Measurements from ENCODE around the gene MTAP.

- no peak for TF ChIP-seq SP1 (CRISPR knock-in tag; conservative IDR thresholded peaks at IDR 0.05)
- TF ChIP-seq, protein P1, sequence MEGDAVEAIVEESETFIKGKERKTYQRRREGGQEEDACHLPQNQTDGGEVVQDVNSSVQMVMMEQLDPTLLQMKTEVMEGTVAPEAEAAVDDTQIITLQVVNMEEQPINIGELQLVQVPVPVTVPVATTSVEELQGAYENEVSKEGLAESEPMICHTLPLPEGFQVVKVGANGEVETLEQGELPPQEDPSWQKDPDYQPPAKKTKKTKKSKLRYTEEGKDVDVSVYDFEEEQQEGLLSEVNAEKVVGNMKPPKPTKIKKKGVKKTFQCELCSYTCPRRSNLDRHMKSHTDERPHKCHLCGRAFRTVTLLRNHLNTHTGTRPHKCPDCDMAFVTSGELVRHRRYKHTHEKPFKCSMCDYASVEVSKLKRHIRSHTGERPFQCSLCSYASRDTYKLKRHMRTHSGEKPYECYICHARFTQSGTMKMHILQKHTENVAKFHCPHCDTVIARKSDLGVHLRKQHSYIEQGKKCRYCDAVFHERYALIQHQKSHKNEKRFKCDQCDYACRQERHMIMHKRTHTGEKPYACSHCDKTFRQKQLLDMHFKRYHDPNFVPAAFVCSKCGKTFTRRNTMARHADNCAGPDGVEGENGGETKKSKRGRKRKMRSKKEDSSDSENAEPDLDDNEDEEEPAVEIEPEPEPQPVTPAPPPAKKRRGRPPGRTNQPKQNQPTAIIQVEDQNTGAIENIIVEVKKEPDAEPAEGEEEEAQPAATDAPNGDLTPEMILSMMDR (IDR thresholded peaks at IDR 0.05) = no peak
- TF ChIP-seq NFYB (CRISPR knock-in tag; conservative IDR thresholded peaks at IDR 0.05; ENCODE audit: low read depth) = no peak
- no peak for TF ChIP-seq ZNF138 (CRISPR knock-in tag; conservative IDR thresholded peaks at IDR 0.05)
- TF ChIP-seq ZNF121 (CRISPR knock-in tag; IDR thresholded peaks at IDR 0.05) = no peak
- no peak for TF ChIP-seq E2F4 (CRISPR knock-in tag; IDR thresholded peaks at IDR 0.05; ENCODE audit: borderline replicate concordance, low read depth)
- no peak for TF ChIP-seq TP53 (CRISPR knock-in tag; IDR thresholded peaks at IDR 0.05)
- TF ChIP-seq, protein P2, sequence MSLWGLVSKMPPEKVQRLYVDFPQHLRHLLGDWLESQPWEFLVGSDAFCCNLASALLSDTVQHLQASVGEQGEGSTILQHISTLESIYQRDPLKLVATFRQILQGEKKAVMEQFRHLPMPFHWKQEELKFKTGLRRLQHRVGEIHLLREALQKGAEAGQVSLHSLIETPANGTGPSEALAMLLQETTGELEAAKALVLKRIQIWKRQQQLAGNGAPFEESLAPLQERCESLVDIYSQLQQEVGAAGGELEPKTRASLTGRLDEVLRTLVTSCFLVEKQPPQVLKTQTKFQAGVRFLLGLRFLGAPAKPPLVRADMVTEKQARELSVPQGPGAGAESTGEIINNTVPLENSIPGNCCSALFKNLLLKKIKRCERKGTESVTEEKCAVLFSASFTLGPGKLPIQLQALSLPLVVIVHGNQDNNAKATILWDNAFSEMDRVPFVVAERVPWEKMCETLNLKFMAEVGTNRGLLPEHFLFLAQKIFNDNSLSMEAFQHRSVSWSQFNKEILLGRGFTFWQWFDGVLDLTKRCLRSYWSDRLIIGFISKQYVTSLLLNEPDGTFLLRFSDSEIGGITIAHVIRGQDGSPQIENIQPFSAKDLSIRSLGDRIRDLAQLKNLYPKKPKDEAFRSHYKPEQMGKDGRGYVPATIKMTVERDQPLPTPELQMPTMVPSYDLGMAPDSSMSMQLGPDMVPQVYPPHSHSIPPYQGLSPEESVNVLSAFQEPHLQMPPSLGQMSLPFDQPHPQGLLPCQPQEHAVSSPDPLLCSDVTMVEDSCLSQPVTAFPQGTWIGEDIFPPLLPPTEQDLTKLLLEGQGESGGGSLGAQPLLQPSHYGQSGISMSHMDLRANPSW (CRISPR knock-in tag; conservative IDR thresholded peaks at IDR 0.05; ENCODE audit: low read depth) = no peak
- TF ChIP-seq ATF1 (CRISPR knock-in tag; IDR thresholded peaks at IDR 0.05) = no peak
- TF ChIP-seq, protein P3, sequence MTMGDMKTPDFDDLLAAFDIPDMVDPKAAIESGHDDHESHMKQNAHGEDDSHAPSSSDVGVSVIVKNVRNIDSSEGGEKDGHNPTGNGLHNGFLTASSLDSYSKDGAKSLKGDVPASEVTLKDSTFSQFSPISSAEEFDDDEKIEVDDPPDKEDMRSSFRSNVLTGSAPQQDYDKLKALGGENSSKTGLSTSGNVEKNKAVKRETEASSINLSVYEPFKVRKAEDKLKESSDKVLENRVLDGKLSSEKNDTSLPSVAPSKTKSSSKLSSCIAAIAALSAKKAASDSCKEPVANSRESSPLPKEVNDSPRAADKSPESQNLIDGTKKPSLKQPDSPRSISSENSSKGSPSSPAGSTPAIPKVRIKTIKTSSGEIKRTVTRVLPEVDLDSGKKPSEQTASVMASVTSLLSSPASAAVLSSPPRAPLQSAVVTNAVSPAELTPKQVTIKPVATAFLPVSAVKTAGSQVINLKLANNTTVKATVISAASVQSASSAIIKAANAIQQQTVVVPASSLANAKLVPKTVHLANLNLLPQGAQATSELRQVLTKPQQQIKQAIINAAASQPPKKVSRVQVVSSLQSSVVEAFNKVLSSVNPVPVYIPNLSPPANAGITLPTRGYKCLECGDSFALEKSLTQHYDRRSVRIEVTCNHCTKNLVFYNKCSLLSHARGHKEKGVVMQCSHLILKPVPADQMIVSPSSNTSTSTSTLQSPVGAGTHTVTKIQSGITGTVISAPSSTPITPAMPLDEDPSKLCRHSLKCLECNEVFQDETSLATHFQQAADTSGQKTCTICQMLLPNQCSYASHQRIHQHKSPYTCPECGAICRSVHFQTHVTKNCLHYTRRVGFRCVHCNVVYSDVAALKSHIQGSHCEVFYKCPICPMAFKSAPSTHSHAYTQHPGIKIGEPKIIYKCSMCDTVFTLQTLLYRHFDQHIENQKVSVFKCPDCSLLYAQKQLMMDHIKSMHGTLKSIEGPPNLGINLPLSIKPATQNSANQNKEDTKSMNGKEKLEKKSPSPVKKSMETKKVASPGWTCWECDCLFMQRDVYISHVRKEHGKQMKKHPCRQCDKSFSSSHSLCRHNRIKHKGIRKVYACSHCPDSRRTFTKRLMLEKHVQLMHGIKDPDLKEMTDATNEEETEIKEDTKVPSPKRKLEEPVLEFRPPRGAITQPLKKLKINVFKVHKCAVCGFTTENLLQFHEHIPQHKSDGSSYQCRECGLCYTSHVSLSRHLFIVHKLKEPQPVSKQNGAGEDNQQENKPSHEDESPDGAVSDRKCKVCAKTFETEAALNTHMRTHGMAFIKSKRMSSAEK (CRISPR knock-in tag; IDR thresholded peaks at IDR 0.05; ENCODE audit: borderline replicate concordance) = no peak
- TF ChIP-seq CREM (CRISPR knock-in tag; IDR thresholded peaks at IDR 0.05) = no peak
- TF ChIP-seq NR3C1 (CRISPR knock-in tag; conservative IDR thresholded peaks at IDR 0.05; ENCODE audit: low read depth) = no peak
- TF ChIP-seq, protein P4, sequence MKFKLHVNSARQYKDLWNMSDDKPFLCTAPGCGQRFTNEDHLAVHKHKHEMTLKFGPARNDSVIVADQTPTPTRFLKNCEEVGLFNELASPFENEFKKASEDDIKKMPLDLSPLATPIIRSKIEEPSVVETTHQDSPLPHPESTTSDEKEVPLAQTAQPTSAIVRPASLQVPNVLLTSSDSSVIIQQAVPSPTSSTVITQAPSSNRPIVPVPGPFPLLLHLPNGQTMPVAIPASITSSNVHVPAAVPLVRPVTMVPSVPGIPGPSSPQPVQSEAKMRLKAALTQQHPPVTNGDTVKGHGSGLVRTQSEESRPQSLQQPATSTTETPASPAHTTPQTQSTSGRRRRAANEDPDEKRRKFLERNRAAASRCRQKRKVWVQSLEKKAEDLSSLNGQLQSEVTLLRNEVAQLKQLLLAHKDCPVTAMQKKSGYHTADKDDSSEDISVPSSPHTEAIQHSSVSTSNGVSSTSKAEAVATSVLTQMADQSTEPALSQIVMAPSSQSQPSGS (CRISPR knock-in tag; IDR thresholded peaks at IDR 0.05; ENCODE audit: borderline replicate concordance, low read depth) = no peak
These were observed 99.7 kb downstream of the MTAP start for GRCh38 chr9:21902136-21902535.
